ENCODE results near the gene TTBK1. TPM values are rescaled to one million over a fixed set of nuclear protein-coding genes. Genes with fewer than 3 reads are reported as not detected.

TTBK1 gene
- total RNA-seq, 2 donors from 2014 or later = 0.26 to 0.33 TPM

- ATAC-seq (no peak), DNase-seq (no peak)
- intact Hi-C loops (cut with DNase I) = loop anchor here (10.0 kb wide), 2 partner anchors 76 to 246 kb away; no protein-coding TSS in a partner anchor
- H3K9me3 ChIP-seq = no peaks in the 10 kb centered on the region
- WGBS, 2 donors = 79 to 85% methylated on average over 25 to 30 of the region's 30 CpGs
- H3K27me3 ChIP-seq = no peaks in the 10 kb centered on the region
- no peaks in the 10 kb centered on the region for H3K4me1 ChIP-seq
- no peak overlapping the region for H3K4me3 ChIP-seq
- H3K27ac ChIP-seq = no peak overlapping the region
- TF ChIP-seq POLR2A (IDR thresholded peaks at IDR 0.05) (no peak), CTCF (IDR thresholded peaks at IDR 0.05) (no peak)
- no peaks in the 10 kb centered on the region for H3K36me3 ChIP-seq (replicated peaks in 1 of 2; ENCODE audit: insufficient read depth in 1 of 2, low read depth in 2 of 2)
These were observed 15.8 kb downstream of the TTBK1 start for GRCh38 chr6:43258807-43259686.

GRCh38 chr6:43260791-43261190 lies 17.5 kb downstream of the TTBK1 start:
- H3K27me3 ChIP-seq = no peaks in the 10 kb centered on the region
- no peak for TF ChIP-seq POLR2A (IDR thresholded peaks at IDR 0.05)
- TF ChIP-seq CTCF (IDR thresholded peaks at IDR 0.05) = no peak
- no peak overlapping the region for H3K27ac ChIP-seq
- ATAC-seq (no peak), DNase-seq (no peak)
- intact Hi-C loops (cut with DNase I) = no loop called here
- H3K4me3 ChIP-seq = no peak overlapping the region
- H3K4me1 ChIP-seq = no peaks in the 10 kb centered on the region
- no peaks in the 10 kb centered on the region for H3K9me3 ChIP-seq
- 74 to 85% methylated on average over 4 of the region's 4 CpGs for WGBS, 2 donors
- H3K36me3 ChIP-seq (replicated peaks in 1 of 2; ENCODE audit: insufficient read depth in 1 of 2, low read depth in 2 of 2) = no peaks in the 10 kb centered on the region

GRCh38 chr6:43261198-43261597 lies 17.9 kb downstream of the TTBK1 start:
- no peaks in the 10 kb centered on the region for H3K9me3 ChIP-seq
- ATAC-seq (no peak), DNase-seq (no peak)
- TF ChIP-seq POLR2A (IDR thresholded peaks at IDR 0.05) (no peak), CTCF (IDR thresholded peaks at IDR 0.05) (no peak)
- no peaks in the 10 kb centered on the region for H3K36me3 ChIP-seq (replicated peaks in 1 of 2; ENCODE audit: insufficient read depth in 1 of 2, low read depth in 2 of 2)
- no peaks in the 10 kb centered on the region for H3K27me3 ChIP-seq
- intact Hi-C loops (cut with DNase I) = no loop called here
- H3K4me3 ChIP-seq = no peak overlapping the region
- no peak overlapping the region for H3K27ac ChIP-seq
- 66 to 70% methylated on average over 5 of the region's 5 CpGs for WGBS, 2 donors
- no peaks in the 10 kb centered on the region for H3K4me1 ChIP-seq

GRCh38 chr6:43262000-43262779 lies 18.9 kb downstream of the TTBK1 start:
- ATAC-seq (no peak), DNase-seq (no peak)
- WGBS, 2 donors = 75 to 76% methylated on average over 13 to 14 of the region's 14 CpGs
- intact Hi-C loops (cut with DNase I) = no loop called here
- H3K36me3 ChIP-seq (replicated peaks in 1 of 2; ENCODE audit: insufficient read depth in 1 of 2, low read depth in 2 of 2) = no peaks in the 10 kb centered on the region
- H3K27me3 ChIP-seq = no peaks in the 10 kb centered on the region
- TF ChIP-seq CTCF (IDR thresholded peaks at IDR 0.05) = no peak
- no peak for TF ChIP-seq POLR2A (IDR thresholded peaks at IDR 0.05)
- H3K27ac ChIP-seq = no peak overlapping the region
- peaks cover 1% of the 10 kb centered on the region for H3K4me1 ChIP-seq
- H3K9me3 ChIP-seq = no peaks in the 10 kb centered on the region
- H3K4me3 ChIP-seq = no peak overlapping the region

All from body of pancreas (tissue), 4 donors.